H9 (cell line): ENCODE measurements around the gene DCAF12. TPM values are rescaled to one million over a fixed set of nuclear protein-coding genes. Genes with fewer than 3 reads are reported as not detected.
A peak's percentile ranks its signal among the peaks of the same experiment; 100 is the strongest.

ENCODE experiments used
- DNase-seq: peaks from one replicate; pipeline ENCODE4 v3.0.0-alpha.2; 2017
- H2AFZ ChIP-seq: one replicate; pipeline ENCODE4 v1.6.1; 2013; ENCODE audit warnings: mild to moderate bottlenecking, low read length, control low read depth, moderate library complexity
- H2AK5ac ChIP-seq: 2 replicates; pipeline ENCODE4 v1.6.1; 2013; ENCODE audit warnings: low read length, control low read depth, mixed read lengths; ENCODE audit not compliant: insufficient read length
- H2BK120ac ChIP-seq: one replicate; pipeline ENCODE4 v1.6.1; 2013; ENCODE audit warnings: low read depth, mild to moderate bottlenecking, low read length, control low read depth, inconsistent platforms; ENCODE audit not compliant: poor library complexity, severe bottlenecking
- H2BK12ac ChIP-seq: 2 replicates; pipeline ENCODE4 v1.6.1; 2013; ENCODE audit warnings: low read length, control low read depth, mixed read lengths, low read depth; ENCODE audit not compliant: insufficient read length
- H2BK15ac ChIP-seq: 2 replicates; pipeline ENCODE4 v1.6.1; 2013; ENCODE audit warnings: low read depth, low read length, control low read depth
- H2BK20ac ChIP-seq: one replicate; pipeline ENCODE4 v1.6.1; 2013; ENCODE audit warnings: low read depth, mild to moderate bottlenecking, low read length, control low read depth, inconsistent platforms; ENCODE audit not compliant: poor library complexity, severe bottlenecking
- H2BK5ac ChIP-seq: 2 replicates; pipeline ENCODE4 v1.6.1; 2013; ENCODE audit warnings: low read length, control low read depth, mixed read lengths; ENCODE audit not compliant: insufficient read length
- H3K14ac ChIP-seq: 2 replicates; pipeline ENCODE4 v1.6.1; 2013; ENCODE audit warnings: low read length, control low read depth; ENCODE audit not compliant: insufficient read depth
- H3K18ac ChIP-seq: 2 replicates; pipeline ENCODE4 v1.6.1; 2013; ENCODE audit warnings: low read depth, mild to moderate bottlenecking, mixed read lengths, low read length, control low read depth; ENCODE audit not compliant: insufficient read length
- H3K23ac ChIP-seq: 2 replicates; pipeline ENCODE4 v1.6.1; 2013; ENCODE audit warnings: low read length, control low read depth, mixed read lengths, low read depth; ENCODE audit not compliant: insufficient read length
- H3K23me2 ChIP-seq: 2 replicates; pipeline ENCODE4 v1.6.1; 2013; ENCODE audit warnings: low read depth, mild to moderate bottlenecking, mixed read lengths, low read length, control low read depth; ENCODE audit not compliant: insufficient read length, poor library complexity, severe bottlenecking
- H3K27ac ChIP-seq: 2 replicates; pipeline ENCODE4 v1.5.1; 2013; ENCODE audit warnings: low read length, control low read depth, mixed read lengths, low read depth; ENCODE audit not compliant: insufficient read length
- H3K27me3 ChIP-seq: 2 replicates; pipeline ENCODE4 v1.6.1; 2013; ENCODE audit warnings: low read length, control low read depth, inconsistent platforms; ENCODE audit not compliant: insufficient read depth
- H3K4ac ChIP-seq: 2 replicates; pipeline ENCODE4 v1.6.1; 2013; ENCODE audit warnings: low read depth, mild to moderate bottlenecking, control low read depth, inconsistent platforms, low read length, moderate library complexity
- H3K4me1 ChIP-seq: 2 replicates; pipeline ENCODE4 v1.6.1; 2013; ENCODE audit warnings: low read length, control low read depth, inconsistent platforms; ENCODE audit not compliant: insufficient read depth
- H3K4me2 ChIP-seq: 2 replicates; pipeline ENCODE4 v1.6.1; 2013; ENCODE audit warnings: low read length, control low read depth, mixed read lengths; ENCODE audit not compliant: insufficient read length, insufficient read depth
- H3K56ac ChIP-seq: 2 replicates; pipeline ENCODE4 v1.6.1; 2013; ENCODE audit warnings: low read depth, mild to moderate bottlenecking, mixed read lengths, low read length, control low read depth; ENCODE audit not compliant: insufficient read length
- H3K79me1 ChIP-seq: 2 replicates; pipeline ENCODE4 v1.6.1; 2013; ENCODE audit warnings: low read depth, mild to moderate bottlenecking, moderate library complexity, low read length, control low read depth, inconsistent platforms; ENCODE audit not compliant: insufficient read depth, poor library complexity, severe bottlenecking
- H3K79me2 ChIP-seq: 2 replicates; pipeline ENCODE4 v1.6.1; 2013; ENCODE audit warnings: low read length, control low read depth, inconsistent platforms; ENCODE audit not compliant: insufficient read depth
- H3K9ac ChIP-seq: 2 replicates; pipeline ENCODE4 v1.6.1; 2013; ENCODE audit warnings: low read length, control low read depth, mixed read lengths; ENCODE audit not compliant: insufficient read length; ENCODE audit errors: extremely low read depth
- H3K9me3 ChIP-seq: one replicate; pipeline ENCODE4 v1.6.1; 2013; ENCODE audit warnings: low read depth, low read length, inconsistent platforms; ENCODE audit not compliant: control insufficient read depth
- H3T11ph ChIP-seq: one replicate; pipeline ENCODE4 v1.6.1; 2013; ENCODE audit warnings: mild to moderate bottlenecking, low read length, control low read depth, inconsistent platforms
- H4K20me1 ChIP-seq: one replicate; pipeline ENCODE4 v1.6.1; 2013; ENCODE audit not compliant: control insufficient read depth, insufficient read length, insufficient read depth
- H4K5ac ChIP-seq: 2 replicates; pipeline ENCODE4 v1.6.1; 2013; ENCODE audit warnings: low read depth, mild to moderate bottlenecking, mixed read lengths, low read length, control low read depth; ENCODE audit not compliant: insufficient read length
- H4K8ac ChIP-seq: replicated peaks from 2 replicates; pipeline ENCODE4 v1.6.1; 2013; ENCODE audit warnings: low read length, control low read depth, mixed read lengths, low read depth; ENCODE audit not compliant: insufficient read length
- H4K91ac ChIP-seq: 2 replicates; pipeline ENCODE4 v1.6.1; 2013; ENCODE audit warnings: low read depth, mild to moderate bottlenecking, moderate library complexity, mixed read lengths, low read length, control low read depth; ENCODE audit not compliant: insufficient read length
- H3K27ac Mint-ChIP-seq, 3 experiments: 2 replicates in 2 of 3; 3 replicates in 1 of 3; pipeline ENCODE4 v1.8.0; 2020 to 2021; ENCODE audit warnings: mixed read lengths in 3 of 3, mild to moderate bottlenecking in 1 of 3, moderate library complexity in 1 of 3
- H3K27me3 Mint-ChIP-seq: 2 replicates; pipeline ENCODE4 v1.8.0; 2021; ENCODE audit warnings: low read depth, mild to moderate bottlenecking, moderate library complexity, mixed read lengths
- H3K36me3 Mint-ChIP-seq, 3 experiments: 2 replicates in 2 of 3; 3 replicates in 1 of 3; pipeline ENCODE4 v1.8.0; 2020 to 2021; ENCODE audit warnings: low read depth in 3 of 3, mixed read lengths in 3 of 3; ENCODE audit not compliant: insufficient read depth in 1 of 3
- H3K4me1 Mint-ChIP-seq, 2 experiments: 2 replicates each; pipeline ENCODE4 v1.8.0; 2020; ENCODE audit warnings: mixed read lengths in 2 of 2
- H3K4me3 Mint-ChIP-seq, 2 experiments: 2 replicates in 1 of 2; 3 replicates in 1 of 2; pipeline ENCODE4 v1.8.0; 2020 to 2021; ENCODE audit warnings: mild to moderate bottlenecking in 2 of 2, mixed read lengths in 2 of 2, moderate library complexity in 1 of 2
- H3K9me3 Mint-ChIP-seq, 2 experiments: 2 replicates in 1 of 2; 3 replicates in 1 of 2; pipeline ENCODE4 v1.8.0; 2020; ENCODE audit warnings: mild to moderate bottlenecking in 2 of 2, mixed read lengths in 2 of 2, moderate library complexity in 1 of 2
- CTCF ChIP-seq: fragments of 200-600 bp; sonication (generic); conservative IDR thresholded peaks from 3 replicates; pipeline ENCODE4 v1.8.0; 2021; ENCODE audit warnings: antibody characterized with exemption, mild to moderate bottlenecking
- WGBS: extraction: QIAGEN DNeasy Blood & Tissue Kit; methylation state at CpG from one replicate; pipeline ENCODE4 v1.1.7; 2013; ENCODE audit warnings: missing lambda C conversion rate, low lambda C conversion rate, mixed read lengths; ENCODE audit not compliant: insufficient read length; ENCODE audit errors: extremely low coverage; 5-methylcytosine and 5-hydroxymethylcytosine counted together
- total RNA-seq: library from RNA; stranded (reverse); gene quantifications from 2 replicates; pipeline ENCODE4 v1.2.1, GENCODE V29; 2021

The DCAF12 gene
- total RNA-seq, 1 experiment from 2014 or later, result 33.6 TPM

- Mint-ChIP-seq H3K27ac (peak overlapping the region; percentile 100), H3K9me3 (no peaks in the 10 kb centered on the region; a peak in 2 of 5 replicates), H3K4me3 (peak overlapping the region; percentile 97 to 99), H3K27me3 (no peaks in the 10 kb centered on the region; the same call in 1 of the 2 replicates), H3K4me1 (peaks cover 28 to 34% of the 10 kb centered on the region in 2 experiments), H3K36me3 (peaks cover 0 to 8% (median 4%) of the 10 kb centered on the region in 3 experiments; a peak in 3 of 7 replicates)
- no peak overlapping the region for H2BK12ac ChIP-seq
- H2BK20ac ChIP-seq, result no peak overlapping the region
- no peak overlapping the region for H4K5ac ChIP-seq
- no CpG with 5 or more reads among the region's 29 CpGs for WGBS
- no peak overlapping the region for H3K27ac ChIP-seq
- H3K18ac ChIP-seq, result peak overlapping the region; percentile 86
- H2AFZ ChIP-seq, result no peak overlapping the region
- no peak overlapping the region for H3K56ac ChIP-seq
- H3T11ph ChIP-seq, result no peak overlapping the region
- H3K4me1 ChIP-seq, result 0 out of 2 replicates have a peak, but pooled peaks cover 5% of the 10 kb centered on the region
- no peak overlapping the region for H2BK5ac ChIP-seq
- H3K27me3 ChIP-seq, result no peaks in the 10 kb centered on the region
- peaks cover 4% of the 10 kb centered on the region for H3K79me1 ChIP-seq
- peaks cover 41% of the 10 kb centered on the region; the same call in 1 of the 2 replicates for H3K79me2 ChIP-seq
- H3K4me2 ChIP-seq, result peak overlapping the region; percentile 87
- no peak for TF ChIP-seq CTCF
- H3K9me3 ChIP-seq, result no peaks in the 10 kb centered on the region
- no peak overlapping the region for H2AK5ac ChIP-seq
- H3K23me2 ChIP-seq, result peaks cover 4% of the 10 kb centered on the region
- no peaks in the 10 kb centered on the region for H4K20me1 ChIP-seq
- no peak overlapping the region for H4K8ac ChIP-seq
- no peak overlapping the region for H3K4ac ChIP-seq
- H3K9ac ChIP-seq, result peak overlapping the region; percentile 89
- DNase-seq, result peak; percentile 47
- H2BK120ac ChIP-seq, result no peak overlapping the region
- peak overlapping the region; percentile 93 for H3K14ac ChIP-seq
- no peak overlapping the region for H3K23ac ChIP-seq
- no peak overlapping the region for H2BK15ac ChIP-seq
- H4K91ac ChIP-seq, result no peak overlapping the region
Measured at GRCh38 chr9:34047864-34048726, 78.4 kb downstream of the DCAF12 start.
